Fibroblast of the aortic adventitia (primary cell): ENCODE measurements around the gene RASGRP3. TPM values are rescaled to one million over a fixed set of nuclear protein-coding genes. Genes with fewer than 3 reads are reported as not detected.

ENCODE experiments used
- DNase-seq: peaks from one replicate; pipeline ENCODE4 v3.0.0-alpha.2; 2010; ENCODE audit warnings: low read depth
- H3K4me3 ChIP-seq: 2 replicates; pipeline ENCODE4 v1.5.1; 2011; ENCODE audit warnings: low read depth, mild to moderate bottlenecking, control low read depth, low read length, moderate library complexity
- total RNA-seq: library from RNA; depleted of rRNA; stranded (reverse); fragments of >200 nt; gene quantifications from 2 replicates; pipeline ENCODE4 v1.2.3, GENCODE V29; 2012; ENCODE audit warnings: low replicate concordance
- TF ChIP-seq, protein P1 (sequence below): IDR thresholded peaks from 2 replicates; pipeline ENCODE4 v1.5.1; 2011; ENCODE audit warnings: mild to moderate bottlenecking, low read length, control low read depth, inconsistent platforms; ENCODE audit not compliant: insufficient read depth

Gene RASGRP3
- total RNA-seq, 1 donor = 7.8 TPM

DNA sequence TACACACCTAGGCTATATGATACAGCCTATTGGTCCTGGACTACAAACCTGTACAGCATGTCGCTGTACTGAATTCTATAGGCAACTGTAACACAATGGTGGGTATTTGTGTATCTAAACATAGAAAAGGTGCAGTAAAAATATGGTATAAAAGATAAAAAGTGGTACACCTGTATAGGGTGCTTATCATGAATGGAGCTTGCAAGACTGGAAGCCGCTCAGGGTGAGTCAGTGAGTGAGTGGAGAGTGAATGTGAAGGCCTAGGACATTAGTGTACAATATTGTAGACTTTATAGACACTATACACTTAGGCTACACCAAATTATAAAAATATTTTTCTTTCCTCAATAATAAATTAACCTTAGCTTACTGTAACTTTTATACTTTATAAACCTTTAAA lies 41.8 kb downstream of the RASGRP3 start:
- no peak for DNase-seq
- TF ChIP-seq, protein P1, sequence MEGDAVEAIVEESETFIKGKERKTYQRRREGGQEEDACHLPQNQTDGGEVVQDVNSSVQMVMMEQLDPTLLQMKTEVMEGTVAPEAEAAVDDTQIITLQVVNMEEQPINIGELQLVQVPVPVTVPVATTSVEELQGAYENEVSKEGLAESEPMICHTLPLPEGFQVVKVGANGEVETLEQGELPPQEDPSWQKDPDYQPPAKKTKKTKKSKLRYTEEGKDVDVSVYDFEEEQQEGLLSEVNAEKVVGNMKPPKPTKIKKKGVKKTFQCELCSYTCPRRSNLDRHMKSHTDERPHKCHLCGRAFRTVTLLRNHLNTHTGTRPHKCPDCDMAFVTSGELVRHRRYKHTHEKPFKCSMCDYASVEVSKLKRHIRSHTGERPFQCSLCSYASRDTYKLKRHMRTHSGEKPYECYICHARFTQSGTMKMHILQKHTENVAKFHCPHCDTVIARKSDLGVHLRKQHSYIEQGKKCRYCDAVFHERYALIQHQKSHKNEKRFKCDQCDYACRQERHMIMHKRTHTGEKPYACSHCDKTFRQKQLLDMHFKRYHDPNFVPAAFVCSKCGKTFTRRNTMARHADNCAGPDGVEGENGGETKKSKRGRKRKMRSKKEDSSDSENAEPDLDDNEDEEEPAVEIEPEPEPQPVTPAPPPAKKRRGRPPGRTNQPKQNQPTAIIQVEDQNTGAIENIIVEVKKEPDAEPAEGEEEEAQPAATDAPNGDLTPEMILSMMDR = no peak
- H3K4me3 ChIP-seq = no peak overlapping the region

DNA sequence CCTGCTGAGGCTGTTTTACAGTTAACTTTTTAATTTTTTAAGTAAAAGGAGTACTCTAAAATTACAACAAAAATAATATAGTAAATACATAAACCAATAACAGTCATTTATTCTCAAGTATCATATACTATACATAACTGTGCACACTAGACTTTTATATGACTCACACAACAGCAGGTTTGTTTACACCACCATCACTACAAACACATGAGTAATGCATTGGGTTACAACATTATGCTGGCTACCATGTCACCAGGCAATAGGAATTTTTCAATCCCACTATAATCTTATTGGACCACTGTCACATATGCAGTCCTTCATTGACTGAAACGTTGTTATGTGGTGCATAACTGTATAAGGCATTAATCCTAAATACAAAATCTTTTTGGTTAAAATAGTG lies 42.5 kb downstream of the RASGRP3 start:
- TF ChIP-seq, protein P1 = no peak
- no peak for DNase-seq
- H3K4me3 ChIP-seq = no peak overlapping the region

DNA sequence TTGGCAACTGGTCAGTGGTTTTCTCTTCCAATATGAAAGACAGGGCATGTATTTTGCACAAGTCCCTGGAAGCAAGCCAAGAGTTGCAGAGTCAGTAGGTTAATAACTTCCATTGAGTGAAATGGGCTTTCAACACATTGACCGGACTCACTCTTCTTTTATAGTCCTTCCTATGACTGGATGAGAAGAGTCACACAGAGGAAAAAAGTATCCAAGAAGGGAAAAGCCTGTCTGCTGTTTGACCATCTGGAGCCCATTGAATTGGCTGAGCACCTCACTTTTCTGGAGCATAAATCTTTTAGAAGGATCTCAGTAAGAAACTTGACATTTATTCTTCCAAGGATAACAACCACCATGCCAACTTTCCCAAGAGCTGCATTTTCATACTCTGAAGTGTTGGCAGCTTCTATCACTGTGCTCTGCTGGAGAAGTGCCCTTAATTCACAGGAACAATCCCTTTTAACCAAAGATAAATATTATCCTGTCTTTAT lies 45.4 kb downstream of the RASGRP3 start:
- H3K4me3 ChIP-seq = no peak overlapping the region
- DNase-seq = peak; percentile 98
- TF ChIP-seq, protein P1 = no peak

DNA sequence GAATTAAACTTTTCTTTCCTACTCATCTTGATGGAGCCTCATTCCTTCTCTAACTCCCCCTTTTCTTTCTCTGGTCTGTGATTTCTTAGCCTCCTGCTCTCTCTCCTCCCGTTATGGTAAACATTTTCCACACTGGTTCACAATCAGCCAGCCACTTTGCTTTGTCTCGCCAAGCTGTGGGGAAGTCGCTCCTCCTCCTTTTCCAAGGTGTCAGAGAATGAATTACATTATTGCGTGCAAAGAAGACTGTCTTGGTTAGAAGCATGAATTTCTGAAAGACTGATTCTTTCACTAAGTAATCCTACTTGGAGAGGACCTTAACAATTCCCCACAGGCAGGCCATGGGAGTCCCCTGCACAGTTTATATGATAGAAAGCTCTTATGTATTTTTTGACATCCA lies 46.1 kb downstream of the RASGRP3 start:
- DNase-seq = no peak

DNA sequence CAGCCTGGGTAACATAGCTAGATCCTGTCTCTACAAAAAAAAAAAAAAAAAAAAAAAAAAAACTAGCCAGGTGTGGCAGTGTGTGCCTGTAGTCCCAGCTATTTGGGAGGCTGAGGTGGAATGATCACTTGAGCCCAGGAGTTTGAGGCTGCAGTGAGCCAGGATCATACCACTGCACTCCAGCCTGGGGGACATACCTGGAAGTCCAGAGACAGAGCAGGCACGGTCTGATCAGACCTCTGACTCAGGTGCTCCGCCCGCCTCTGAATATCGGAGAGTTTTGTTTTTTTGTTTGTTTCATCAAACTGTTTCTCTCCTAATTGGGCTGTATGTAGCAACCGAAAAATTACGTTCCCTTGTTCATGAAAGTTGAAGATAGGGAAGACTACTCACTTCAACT lies 49.2 kb downstream of the RASGRP3 start:
- TF ChIP-seq, protein P1 = no peak
- no peak for DNase-seq
- no peak overlapping the region for H3K4me3 ChIP-seq

More for the DNA sequence above, 46.1 kb downstream of the RASGRP3 start:
- H3K4me3 ChIP-seq = no peak overlapping the region
- TF ChIP-seq, protein P1 = no peak

DNA sequence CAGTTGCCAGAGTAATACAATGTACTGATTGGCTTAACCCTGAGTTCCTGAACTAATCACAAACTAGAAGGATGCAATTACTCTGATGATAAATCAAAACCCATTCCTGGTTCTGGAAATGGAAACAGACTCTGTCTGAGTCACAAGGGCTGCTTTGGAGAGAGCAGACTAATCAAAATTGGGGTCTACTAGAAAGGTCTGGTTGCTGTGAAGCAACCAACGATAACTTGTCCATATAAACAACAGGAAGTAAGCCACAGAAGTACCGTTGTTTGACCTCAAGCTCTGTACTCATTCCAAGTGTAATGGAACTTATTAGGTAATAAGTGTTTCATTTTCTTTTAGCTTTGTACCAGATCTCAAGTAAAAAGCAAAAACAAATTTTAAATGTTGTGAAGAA lies 49.7 kb downstream of the RASGRP3 start:
- TF ChIP-seq, protein P1 = no peak

DNA sequence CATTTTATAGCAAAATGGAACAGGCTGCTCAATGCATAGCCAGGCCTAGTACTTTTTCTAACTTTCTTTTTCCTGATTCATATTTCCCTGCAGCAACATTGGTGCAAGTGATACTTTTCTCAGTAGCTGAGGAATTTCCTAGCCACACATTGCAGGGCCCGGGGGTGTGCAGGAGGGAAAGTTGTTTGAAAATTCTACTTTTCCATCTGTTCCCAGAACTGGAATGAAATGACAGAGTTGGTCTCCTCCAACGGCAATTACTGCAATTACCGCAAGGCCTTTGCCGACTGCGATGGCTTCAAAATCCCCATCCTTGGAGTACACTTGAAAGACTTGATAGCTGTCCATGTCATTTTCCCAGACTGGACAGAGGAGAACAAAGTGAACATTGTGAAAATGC lies 50.5 kb downstream of the RASGRP3 start:
- TF ChIP-seq, protein P1 = no peak
- no peak for DNase-seq
- no peak overlapping the region for H3K4me3 ChIP-seq

More for the DNA sequence above, 49.7 kb downstream of the RASGRP3 start:
- no peak overlapping the region for H3K4me3 ChIP-seq
- DNase-seq = peak; percentile 55
